Activated CD4-positive, CD25-positive, alpha-beta regulatory T cell treated with anti-CD3 and anti-CD28 coated beads, Interleukin-2, amount 50 U/mL, for 24 hours (primary cell): ENCODE measurements around the gene SIMC1.

Source experiments
- ATAC-seq, 2 donors: fragments of 150-1000 bp; cut with Tn5 transposase; one replicate each; pipeline ENCODE4 v1.10.0; 2021; ENCODE audit warnings: mild to moderate bottlenecking in 1 of 2, moderate library complexity in 1 of 2

Gene SIMC1

DNA sequence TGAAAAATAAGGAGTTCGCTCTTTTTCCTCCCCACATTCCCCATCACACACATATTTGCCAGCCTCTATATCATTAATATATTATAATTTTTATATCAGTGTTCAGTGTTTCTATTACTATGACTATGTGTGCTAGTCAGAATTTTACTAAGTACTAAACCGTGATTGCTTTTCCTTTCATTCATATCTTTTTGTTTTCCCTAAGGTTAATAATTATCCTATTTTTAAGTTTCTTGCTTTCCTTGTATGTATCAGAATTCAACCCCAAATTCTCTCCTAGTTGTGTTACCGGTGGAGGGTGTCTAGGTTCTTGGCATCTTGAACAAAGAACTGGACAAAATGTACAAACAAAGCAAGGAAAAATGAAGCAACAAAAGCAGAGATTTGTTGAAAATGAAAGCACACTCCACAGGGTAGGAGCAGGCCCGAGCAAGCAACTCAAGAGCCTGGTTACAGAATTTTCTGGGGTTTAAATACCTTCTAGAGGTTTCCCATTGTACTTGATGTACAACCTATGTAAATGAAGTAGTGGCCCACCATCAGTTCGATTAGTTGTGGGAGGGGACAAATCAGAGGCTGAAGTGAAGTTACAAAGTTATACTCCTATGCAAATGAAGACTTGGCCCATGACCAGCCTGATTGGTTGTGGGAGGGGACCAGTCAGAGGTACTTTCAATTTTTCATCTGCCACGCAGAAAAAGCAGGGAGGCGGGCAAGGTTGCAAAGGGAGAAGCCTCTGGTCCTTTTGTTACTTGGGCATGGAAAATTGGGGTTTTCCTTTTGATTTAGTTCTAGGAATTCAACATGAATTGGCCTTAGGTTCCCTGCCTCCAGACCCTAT is 79.5 kb downstream of the SIMC1 start:
- no peak for ATAC-seq

DNA sequence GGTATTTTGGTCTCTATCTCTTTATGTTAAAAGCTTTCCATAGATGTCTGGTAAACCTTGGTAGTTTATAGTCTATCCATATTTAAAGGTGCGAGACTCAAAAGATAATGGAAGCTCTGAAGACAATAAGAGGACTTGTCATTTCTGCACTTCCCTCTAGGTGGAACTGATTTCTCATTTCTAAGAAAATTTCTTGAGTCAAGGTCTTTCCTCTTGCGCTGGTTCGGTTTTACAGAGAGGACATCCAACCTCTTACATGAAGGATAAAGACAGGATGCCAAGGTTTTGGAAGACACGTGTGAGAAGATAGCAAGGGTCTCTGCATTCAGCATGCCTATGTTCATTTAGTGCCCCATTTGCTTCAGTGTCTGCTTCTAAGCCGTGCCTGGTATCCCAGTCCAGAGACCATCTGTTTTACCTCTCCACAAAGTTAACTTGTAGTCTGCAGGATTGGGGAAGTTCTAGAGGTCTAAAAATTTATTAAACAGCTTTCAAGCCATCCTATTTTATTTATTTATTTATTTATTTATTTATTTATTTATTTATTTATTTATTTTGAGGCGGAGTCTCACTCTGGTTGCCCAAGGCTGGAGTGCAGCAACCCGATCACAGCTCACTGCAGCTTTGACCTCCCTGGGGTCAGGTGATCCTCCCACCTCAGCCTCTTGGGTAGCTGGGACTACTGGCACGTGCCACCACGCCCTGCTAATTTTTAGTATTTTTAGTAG is 81.8 kb downstream of the SIMC1 start:
- no peak for ATAC-seq

DNA sequence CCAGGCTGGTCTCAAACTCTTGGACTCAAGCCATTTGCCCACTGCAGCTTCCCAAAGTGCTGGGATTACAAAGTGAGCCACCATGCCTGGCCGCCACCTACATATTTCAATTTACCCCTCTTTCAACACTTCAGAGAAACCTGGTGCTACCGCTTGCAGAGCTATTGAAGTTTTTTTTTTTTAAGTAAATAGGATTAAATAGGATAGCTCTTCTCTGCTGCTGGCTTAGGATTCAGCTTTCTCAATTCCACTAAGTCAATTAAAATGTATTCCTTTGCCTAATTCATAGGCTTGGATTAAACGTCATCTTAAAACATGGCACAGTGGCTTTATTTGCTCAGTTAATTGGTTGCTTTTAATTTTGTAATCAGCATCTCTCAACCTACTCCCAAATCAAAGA is 82.4 kb downstream of the SIMC1 start:
- no peak for ATAC-seq

DNA sequence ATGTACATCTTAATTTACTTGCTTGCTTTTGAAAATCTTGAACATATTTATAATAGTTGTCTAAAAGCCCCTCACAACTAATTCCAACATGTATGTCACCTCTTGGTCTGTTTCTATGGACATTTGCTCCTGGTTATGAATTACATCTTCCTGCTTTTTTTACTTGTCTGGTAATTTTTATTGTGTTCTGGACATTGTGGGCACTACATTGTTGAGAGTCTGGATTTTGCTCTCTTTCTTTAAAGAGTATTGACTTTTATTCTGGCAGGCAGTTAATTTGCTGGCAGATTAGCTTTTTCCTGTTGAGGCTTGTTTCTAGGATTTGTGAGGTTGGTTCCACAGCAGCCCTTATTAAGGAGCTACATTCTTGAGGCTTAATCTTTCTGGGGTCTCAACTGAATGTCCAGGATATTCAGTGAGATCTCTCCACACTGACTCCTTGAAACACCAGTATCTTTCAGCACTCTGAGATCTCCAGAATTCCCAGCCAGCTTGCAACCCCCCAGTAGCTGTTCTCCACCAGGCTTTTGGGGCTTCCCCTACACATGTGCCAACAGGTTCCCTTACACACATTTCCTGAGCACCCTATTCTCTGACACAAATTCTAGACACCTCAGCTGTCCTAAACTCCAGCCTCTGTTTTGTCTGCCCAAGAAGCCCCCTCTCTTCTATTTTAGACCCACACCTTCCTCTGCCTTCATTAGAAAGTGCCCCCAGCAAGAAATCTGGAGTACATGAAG is 96.0 kb downstream of the SIMC1 start:
- ATAC-seq, result no peak

GRCh38 chr5:176337913-176338312 is 99.7 kb downstream of the SIMC1 start:
- ATAC-seq, result no peak

DNA sequence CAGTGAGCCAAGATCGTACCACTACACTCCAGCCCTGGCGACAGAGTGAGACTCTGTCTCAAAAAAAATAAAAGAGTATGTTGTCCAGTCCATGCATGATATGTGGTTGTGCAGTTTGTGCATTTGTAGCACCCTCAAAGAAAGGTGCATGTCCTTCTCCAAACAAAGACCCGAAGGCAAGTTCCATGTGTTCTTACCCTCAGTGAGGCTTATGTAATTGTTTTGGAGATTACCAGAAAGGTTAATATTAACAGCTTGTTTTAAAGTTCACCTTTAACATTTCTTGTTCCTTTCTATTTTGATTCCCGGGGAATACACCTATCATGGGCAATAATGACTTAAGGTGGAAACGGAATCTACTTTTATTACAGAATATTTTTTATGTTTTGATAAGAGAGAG is 101.1 kb downstream of the SIMC1 start:
- no peak for ATAC-seq

DNA sequence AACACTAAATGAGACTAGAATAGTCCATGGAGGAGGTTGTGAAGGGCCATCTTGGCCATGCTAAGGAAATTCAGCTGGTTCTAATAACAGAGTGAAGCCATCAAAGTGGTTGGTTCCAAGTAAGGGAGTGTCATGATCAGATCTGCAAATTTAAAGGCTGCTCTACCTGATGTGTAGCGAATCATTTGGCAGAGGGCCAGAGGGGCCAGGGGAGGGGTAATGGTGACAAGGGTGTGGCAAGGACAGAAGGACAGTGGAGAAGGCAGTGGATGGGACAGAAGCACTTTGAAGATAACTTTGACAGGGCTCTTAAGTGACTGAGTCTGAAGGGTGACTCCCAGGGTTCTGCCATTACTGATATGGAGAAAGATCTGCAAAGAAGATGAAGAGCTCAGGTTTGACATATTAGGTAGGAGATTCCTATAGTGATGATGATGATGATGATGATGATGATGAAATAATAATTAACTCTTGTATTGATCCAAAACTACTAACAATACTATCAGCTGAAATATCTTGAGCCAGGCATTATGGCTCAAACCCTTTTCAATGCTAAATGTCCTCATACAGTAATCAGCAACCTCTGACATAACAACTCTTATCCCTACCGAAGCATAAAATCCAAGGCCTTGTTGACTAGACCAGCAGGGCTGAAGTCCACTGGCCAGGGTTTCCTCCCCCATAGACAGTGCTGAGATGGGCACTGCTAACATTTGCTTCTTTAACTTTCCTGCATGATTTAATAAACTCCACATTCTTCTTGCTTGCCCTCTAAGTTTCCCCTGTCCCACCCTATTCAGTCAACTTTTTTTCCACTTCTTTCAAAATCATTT is 103.3 kb downstream of the SIMC1 start:
- no peak for ATAC-seq

DNA sequence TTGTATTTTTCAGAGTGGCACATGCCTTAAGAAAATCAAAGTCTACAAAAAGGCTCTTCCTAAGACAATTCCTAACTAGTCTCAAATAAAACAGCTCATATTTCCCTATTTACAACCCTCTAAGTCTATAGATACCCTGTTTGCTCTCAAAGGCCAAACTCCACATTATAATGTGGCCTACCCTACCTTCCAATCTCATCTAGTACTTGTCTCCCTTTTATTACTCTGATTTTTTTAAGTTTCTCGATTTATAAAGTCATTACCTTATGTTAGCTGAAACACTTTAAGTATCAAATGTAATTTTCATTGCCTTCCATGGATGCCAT is 103.9 kb downstream of the SIMC1 start:
- ATAC-seq, result no peak

DNA sequence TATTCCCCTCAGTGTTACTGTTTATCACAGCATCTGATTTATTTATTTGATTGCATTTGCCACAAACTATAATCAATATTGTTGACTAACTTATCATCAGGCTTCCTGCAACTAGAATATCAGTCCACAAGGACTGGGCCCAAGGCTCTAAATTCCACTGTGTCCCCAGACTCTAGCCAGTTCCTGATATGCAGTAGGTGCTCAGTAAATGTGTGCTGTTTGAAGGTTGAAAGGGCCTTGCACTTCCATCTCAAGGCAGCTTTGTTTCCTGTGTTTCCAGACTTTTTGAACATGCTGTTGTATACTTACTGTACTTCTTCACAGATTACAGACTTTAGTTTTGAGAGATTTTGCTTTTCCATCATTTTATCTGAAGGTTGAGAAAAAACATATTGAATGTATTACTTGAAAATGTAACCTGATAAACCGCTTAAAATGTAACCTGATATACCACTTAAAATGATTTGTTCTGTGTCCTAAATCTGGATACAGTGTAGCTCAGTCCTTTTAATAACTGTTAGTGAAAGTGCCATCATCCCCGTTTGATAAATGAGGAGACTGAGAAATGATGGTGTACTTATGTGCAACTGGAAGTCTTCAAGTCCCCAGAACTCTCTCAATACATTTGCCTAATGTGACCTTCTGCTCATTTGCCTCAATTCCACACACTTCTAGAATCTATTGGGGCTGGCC is 104.7 kb downstream of the SIMC1 start:
- ATAC-seq, result no peak

DNA sequence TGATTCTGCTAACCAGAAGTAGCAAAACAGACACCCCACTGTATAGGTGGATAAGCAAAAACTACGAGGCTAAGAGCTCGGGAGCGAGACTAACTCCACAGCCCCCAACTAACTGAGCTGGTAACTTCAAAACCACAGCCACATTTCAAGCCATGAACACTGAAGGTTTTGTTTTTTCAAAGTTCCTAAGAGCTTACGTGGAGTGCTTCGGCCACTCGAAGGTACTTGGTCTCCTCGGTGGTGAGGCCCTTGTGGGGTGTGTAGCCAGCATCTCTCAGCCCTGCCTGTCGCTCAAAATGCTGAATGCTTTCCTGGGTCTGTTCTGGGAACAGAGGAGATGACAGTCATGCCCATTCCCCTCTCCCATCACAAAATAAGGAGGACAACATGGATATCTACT is 112.2 kb downstream of the SIMC1 start:
- ATAC-seq, result no peak

GRCh38 chr5:176352116-176352878 is 114.1 kb downstream of the SIMC1 start:
- no peak for ATAC-seq

- no peak for ATAC-seq
Measured at GRCh38 chr5:176353533-176353932, 115.3 kb downstream of the SIMC1 start.

GRCh38 chr5:176355400-176356178 is 117.4 kb downstream of the SIMC1 start:
- no peak for ATAC-seq

DNA sequence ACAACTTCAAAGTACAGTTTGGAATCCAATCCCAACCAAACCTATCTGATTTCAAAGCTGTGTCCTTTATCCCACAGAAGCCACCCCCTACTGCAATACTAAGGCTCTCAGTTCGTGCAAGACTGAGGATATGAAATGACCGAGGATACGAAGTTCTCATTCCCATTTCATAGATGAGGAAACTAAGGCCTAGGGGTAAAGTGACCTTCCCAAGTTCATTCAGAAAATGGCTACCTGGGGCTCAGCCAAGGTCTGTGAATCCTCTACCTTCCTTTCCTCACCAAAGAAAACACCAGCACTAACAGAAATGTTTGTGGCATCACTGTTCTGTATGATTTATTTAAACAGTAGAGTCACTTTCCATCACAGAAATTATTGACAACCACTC is 117.9 kb downstream of the SIMC1 start:
- ATAC-seq, result no peak

DNA sequence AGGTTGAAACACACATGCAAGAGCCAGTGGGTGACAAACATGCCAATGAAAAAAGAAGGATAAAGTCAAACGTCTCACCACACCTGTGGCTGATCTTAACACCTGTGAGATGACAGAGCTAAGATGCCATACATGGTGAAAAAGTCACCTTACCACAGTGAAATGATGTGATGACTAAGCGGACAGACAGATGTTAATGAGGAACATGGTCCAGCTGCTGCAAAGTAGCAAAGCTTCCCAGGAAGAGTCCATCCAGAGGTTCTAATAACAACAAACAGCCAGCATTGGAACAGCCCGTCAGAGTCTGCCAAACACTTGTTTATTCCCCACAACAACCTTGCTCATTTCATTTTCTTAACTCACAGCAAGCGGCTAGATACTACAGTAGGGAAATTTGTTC is 121.4 kb downstream of the SIMC1 start:
- ATAC-seq, result peak in 1 of 2 donors; percentile 24

DNA sequence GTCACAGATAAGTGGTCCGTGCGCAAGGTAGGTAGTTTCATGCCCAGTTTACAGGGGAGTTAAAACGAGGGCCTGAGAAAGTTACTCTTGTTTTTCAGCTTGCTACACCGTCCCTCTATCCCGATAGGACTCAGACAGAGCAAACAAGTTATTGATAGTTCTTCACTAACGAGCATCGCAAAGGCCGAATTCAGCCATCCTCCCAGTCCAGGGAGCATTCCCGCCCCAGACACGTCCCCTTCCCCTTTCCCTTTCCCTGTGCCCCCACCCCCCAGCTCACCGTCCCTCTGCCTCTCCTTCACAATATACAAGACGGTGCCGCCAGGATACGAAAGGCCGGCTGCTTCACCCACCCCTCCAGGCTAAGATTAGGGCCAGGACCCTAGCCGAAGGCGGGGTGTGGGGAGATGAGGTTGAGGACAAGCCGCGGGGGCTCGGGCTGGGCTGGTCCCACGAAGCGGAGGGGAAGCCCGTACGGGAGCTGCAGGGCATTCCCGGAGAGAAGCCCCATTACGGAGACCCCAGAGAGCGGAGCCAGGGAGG is 122.7 kb downstream of the SIMC1 start:
- no peak for ATAC-seq

- ATAC-seq, result peak; percentile 91 to 94
Measured at GRCh38 chr5:176361437-176362232, 123.4 kb downstream of the SIMC1 start, which contains the start of gene KIAA1191. TSS of gene KIAA1191 (minus strand) at chr5:176361764. CDS start at chr5:176359508, 2,256 bp downstream.

DNA sequence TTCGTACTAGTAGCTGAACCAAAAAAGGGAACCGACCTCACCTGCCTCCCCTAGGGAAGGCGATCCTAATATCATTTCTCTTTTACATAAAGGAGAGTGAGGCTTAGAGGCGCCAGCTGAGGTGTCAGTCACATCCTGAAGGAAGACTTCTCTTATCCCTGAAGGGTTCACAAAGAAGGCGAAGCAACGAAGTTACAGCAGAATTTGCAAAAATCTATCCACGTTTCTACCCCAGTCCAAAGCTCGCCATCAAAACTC is 123.9 kb downstream of the SIMC1 start:
- ATAC-seq, result no peak

GRCh38 chr5:176364765-176365350 is 126.6 kb downstream of the SIMC1 start:
- ATAC-seq, result no peak
